Measurements from ENCODE around the gene SLC2A10.

GRCh38 chr20:46670228-46670584, 39.2 kb upstream of the SLC2A10 start:
- TF ChIP-seq CTCF (IDR thresholded peaks at IDR 0.05) = no peak
- TF ChIP-seq POLR2A (IDR thresholded peaks at IDR 0.05) = no peak
